Stimulated activated CD4-positive, alpha-beta T cell treated with anti-CD3 and anti-CD28 coated beads, Interleukin-4, amount 100 ng/mL, for 24 hours (primary cell): ENCODE data around the gene CHMP2A.

Experiments used
- DNase-seq: peaks from one replicate; pipeline ENCODE4 v3.0.0-alpha.2; 2020

The CHMP2A gene

GRCh38 chr19:58554494-58555368 lies at the start of gene CHMP2A:
Gene CHMP2A, minus strand, starts transcription at chr19:58555105. Its CDS starts 893 bp downstream, at chr19:58554212.
- DNase-seq, result peak; percentile 99

GRCh38 chr19:58586133-58586765 lies 31.3 kb upstream of the CHMP2A start:
- peak; percentile 3 for DNase-seq

- no peak for DNase-seq
These were observed 30.7 kb upstream of the CHMP2A start for GRCh38 chr19:58585442-58586132.

- DNase-seq, result no peak
These were observed 29.9 kb upstream of the CHMP2A start for GRCh38 chr19:58584498-58585441.

GRCh38 chr19:58582985-58583384 lies 28.1 kb upstream of the CHMP2A start:
- no peak for DNase-seq

- DNase-seq, result peak; percentile 92
These were observed 26.6 kb upstream of the CHMP2A start for GRCh38 chr19:58581227-58582141.

GRCh38 chr19:58579473-58580142 lies 24.7 kb upstream of the CHMP2A start:
- DNase-seq, result no peak

- DNase-seq, result peak; percentile 52
These were observed 23.4 kb upstream of the CHMP2A start for GRCh38 chr19:58578012-58578925.

- DNase-seq, result peak; percentile 2
These were observed 22.7 kb upstream of the CHMP2A start for GRCh38 chr19:58577581-58577980.

- peak; percentile 82 for DNase-seq
These were observed 20.5 kb upstream of the CHMP2A start for GRCh38 chr19:58575183-58576041.

GRCh38 chr19:58573658-58574164 lies 18.8 kb upstream of the CHMP2A start:
- DNase-seq, result no peak

GRCh38 chr19:58572818-58573657 lies 18.1 kb upstream of the CHMP2A start, which contains the start of gene MZF1:
Gene MZF1, minus strand, starts transcription at chr19:58573335. Its CDS starts 1,946 bp downstream, at chr19:58571389.
- DNase-seq, result peak; percentile 100

GRCh38 chr19:58572026-58572817 lies 17.3 kb upstream of the CHMP2A start:
- no peak for DNase-seq

GRCh38 chr19:58571575-58571947 lies 16.7 kb upstream of the CHMP2A start:
- no peak for DNase-seq

- DNase-seq, result no peak
These were observed 16.1 kb upstream of the CHMP2A start for GRCh38 chr19:58570770-58571574.
